Measurements from ENCODE around the gene AQP5.

The AQP5 gene

GRCh38 chr12:49933796-49934195, 27.9 kb upstream of the AQP5 start:
- H3K27ac ChIP-seq, result no peak overlapping the region
- TF ChIP-seq, protein P1, sequence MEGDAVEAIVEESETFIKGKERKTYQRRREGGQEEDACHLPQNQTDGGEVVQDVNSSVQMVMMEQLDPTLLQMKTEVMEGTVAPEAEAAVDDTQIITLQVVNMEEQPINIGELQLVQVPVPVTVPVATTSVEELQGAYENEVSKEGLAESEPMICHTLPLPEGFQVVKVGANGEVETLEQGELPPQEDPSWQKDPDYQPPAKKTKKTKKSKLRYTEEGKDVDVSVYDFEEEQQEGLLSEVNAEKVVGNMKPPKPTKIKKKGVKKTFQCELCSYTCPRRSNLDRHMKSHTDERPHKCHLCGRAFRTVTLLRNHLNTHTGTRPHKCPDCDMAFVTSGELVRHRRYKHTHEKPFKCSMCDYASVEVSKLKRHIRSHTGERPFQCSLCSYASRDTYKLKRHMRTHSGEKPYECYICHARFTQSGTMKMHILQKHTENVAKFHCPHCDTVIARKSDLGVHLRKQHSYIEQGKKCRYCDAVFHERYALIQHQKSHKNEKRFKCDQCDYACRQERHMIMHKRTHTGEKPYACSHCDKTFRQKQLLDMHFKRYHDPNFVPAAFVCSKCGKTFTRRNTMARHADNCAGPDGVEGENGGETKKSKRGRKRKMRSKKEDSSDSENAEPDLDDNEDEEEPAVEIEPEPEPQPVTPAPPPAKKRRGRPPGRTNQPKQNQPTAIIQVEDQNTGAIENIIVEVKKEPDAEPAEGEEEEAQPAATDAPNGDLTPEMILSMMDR (IDR thresholded peaks at IDR 0.05), result no peak
- TF ChIP-seq ZFX (IDR thresholded peaks at IDR 0.05; ENCODE audit: borderline replicate concordance), result no peak

GRCh38 chr12:49934505-49934904, 27.2 kb upstream of the AQP5 start:
- no peak overlapping the region for H3K27ac ChIP-seq
- TF ChIP-seq, protein P1 (IDR thresholded peaks at IDR 0.05), result no peak
- TF ChIP-seq ZFX (IDR thresholded peaks at IDR 0.05; ENCODE audit: borderline replicate concordance), result no peak

GRCh38 chr12:49936925-49937324, 24.7 kb upstream of the AQP5 start:
- H3K27ac ChIP-seq, result no peak overlapping the region
- TF ChIP-seq ZFX (IDR thresholded peaks at IDR 0.05; ENCODE audit: borderline replicate concordance), result no peak
- TF ChIP-seq, protein P1 (IDR thresholded peaks at IDR 0.05), result no peak

DNA sequence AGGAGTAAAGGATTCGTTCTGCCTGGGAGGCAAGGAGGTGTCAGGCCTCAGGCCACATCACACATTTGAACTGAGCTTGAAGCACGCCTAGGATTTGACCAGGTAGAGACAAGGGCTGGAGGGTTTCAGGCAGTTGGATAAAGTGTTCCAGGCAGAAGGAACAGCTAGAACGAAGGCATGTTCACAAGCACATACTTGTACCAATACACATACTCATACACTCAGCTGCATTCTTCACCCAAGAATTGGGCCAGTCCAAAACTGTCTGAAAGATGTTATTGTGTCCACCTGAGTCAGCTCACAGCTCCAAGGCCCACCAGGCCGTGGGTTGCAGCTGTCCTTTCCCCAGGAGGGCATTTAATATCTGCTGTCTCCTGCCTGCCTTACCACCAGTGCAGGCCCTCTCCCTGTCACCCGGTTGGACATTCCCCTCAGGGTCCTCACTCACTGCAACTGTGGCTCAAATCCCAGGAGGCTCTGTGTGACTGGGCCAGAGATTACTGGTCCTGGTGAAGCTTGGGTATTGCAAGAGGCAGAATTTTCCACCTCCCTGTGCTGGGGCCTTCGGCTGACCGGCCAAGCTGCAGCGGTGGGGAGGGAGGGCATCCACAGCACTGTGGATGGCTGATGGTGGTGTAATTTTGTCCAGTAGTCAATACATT, 23.9 kb upstream of the AQP5 start:
- no peak overlapping the region for H3K27ac ChIP-seq
- TF ChIP-seq, protein P1 (IDR thresholded peaks at IDR 0.05), result no peak
- no peak for TF ChIP-seq ZFX (IDR thresholded peaks at IDR 0.05; ENCODE audit: borderline replicate concordance)

GRCh38 chr12:49939307-49939706, 22.4 kb upstream of the AQP5 start:
- no peak for TF ChIP-seq ZFX (IDR thresholded peaks at IDR 0.05; ENCODE audit: borderline replicate concordance)
- TF ChIP-seq, protein P1 (IDR thresholded peaks at IDR 0.05), result no peak
- H3K27ac ChIP-seq, result no peak overlapping the region

DNA sequence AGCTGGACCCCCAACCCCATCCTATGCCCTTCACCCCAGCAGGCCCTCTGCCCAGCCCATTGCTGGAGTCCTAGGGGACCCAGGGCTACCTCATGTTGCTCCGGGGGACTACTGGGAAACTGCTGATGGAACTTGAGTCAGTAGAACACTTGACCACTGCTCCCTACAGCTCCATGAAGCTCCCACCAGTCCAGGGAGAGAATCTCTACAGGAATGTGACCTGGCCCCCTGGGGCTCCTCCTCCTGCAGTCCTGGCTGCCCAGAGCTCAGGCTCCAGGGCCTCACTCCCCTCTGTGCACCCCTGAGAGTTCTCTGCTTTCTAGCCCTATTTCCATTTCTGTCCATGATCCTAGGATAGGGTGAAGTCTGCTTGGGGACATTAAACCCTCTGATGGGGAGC, 22.0 kb upstream of the AQP5 start:
- TF ChIP-seq ZFX (IDR thresholded peaks at IDR 0.05; ENCODE audit: borderline replicate concordance), result no peak
- TF ChIP-seq, protein P1 (IDR thresholded peaks at IDR 0.05), result no peak
- no peak overlapping the region for H3K27ac ChIP-seq

DNA sequence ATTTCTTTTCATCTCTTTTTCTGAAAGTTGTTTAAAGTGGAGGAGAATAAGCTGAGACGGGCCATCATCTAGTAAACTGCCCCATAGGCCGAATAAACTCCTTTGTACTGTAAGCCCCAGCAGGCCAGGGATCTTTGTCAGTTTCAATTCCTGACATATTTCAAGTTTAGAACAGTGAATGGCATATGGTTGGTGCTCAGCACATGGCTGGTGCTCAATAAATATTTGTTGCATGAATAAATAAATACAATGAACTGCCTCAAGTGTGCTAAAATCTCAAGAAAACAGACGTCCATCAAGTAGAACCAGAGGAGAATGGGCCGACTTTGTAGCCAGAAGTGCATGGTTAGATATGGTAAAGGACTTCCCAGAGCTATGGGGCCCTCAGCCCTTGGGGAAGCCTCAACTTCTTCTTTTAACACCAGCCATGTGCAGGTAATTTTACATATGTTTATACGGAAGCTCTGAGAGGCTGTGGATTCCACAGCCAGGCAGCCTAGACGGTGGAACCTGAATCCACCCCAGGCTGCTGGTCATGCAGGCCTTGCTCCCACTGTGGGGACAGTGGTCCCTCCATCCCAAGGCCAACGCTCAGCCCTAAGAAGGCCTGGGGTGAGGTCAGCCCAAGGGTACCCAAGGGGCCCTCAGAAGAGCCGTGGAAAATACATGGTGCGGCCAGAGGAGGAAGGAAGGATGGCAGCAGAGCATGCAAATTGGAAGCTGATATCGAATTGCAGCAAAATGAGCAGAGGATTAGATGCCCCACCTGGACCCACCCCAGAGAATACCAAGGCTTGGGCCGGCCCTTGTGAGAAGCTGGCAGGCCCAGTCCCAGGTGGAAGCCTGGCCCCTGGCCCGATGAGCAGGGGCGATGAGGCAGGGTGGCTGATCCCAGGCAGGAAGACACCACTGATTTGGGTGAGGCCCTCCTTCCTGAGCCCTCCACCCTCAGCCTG, 19.8 kb upstream of the AQP5 start:
- no peak overlapping the region for H3K27ac ChIP-seq
- no peak for TF ChIP-seq ZFX (IDR thresholded peaks at IDR 0.05; ENCODE audit: borderline replicate concordance)
- TF ChIP-seq, protein P1 (IDR thresholded peaks at IDR 0.05), result no peak
